ENCODE measurements around the gene CNOT11. TPM values are rescaled to one million over a fixed set of nuclear protein-coding genes. Genes with fewer than 3 reads are reported as not detected.
"Not testable (repeated sequence)": the region's sequence is repeated elsewhere in the genome, so short reads cannot be mapped to it uniquely, and the experiment has no call there.

CNOT11 gene
- total RNA-seq, 4 donors from 2014 or later = 19.7 to 31.2 (median 21.6) TPM

GRCh38 chr2:101231937-101232730, 20.6 kb upstream of the CNOT11 start:
- Histone ChIP-seq H3K27ac (no peak overlapping the region), H3K9me3 (no peaks in the 10 kb centered on the region), H3K27me3 (no peaks in the 10 kb centered on the region), H3K4me1 (no peaks in the 10 kb centered on the region), H3K36me3 (no peaks in the 10 kb centered on the region), H3K4me3 (no peak overlapping the region)
- intact Hi-C loops (cut with DNase I; ENCODE audit: low total_unique reads) = no loop called here
- TF ChIP-seq POLR2A (IDR thresholded peaks at IDR 0.05) (no peak), CTCF (IDR thresholded peaks at IDR 0.05) (no peak)
- no peak for DNase-seq

GRCh38 chr2:101232770-101233169, 19.9 kb upstream of the CNOT11 start:
- intact Hi-C loops (cut with DNase I; ENCODE audit: low total_unique reads) = no loop called here
- DNase-seq = no peak
- TF ChIP-seq POLR2A (IDR thresholded peaks at IDR 0.05) (no peak), CTCF (IDR thresholded peaks at IDR 0.05) (no peak)

GRCh38 chr2:101234169-101234938, 18.3 kb upstream of the CNOT11 start:
- DNase-seq = no peak
- Histone ChIP-seq H3K4me3 (no peak overlapping the region), H3K36me3 (no peaks in the 10 kb centered on the region), H3K4me1 (no peaks in the 10 kb centered on the region), H3K27ac (no peak overlapping the region), H3K27me3 (no peaks in the 10 kb centered on the region), H3K9me3 (no peaks in the 10 kb centered on the region)
- TF ChIP-seq CTCF (IDR thresholded peaks at IDR 0.05) = no peak
- TF ChIP-seq POLR2A (IDR thresholded peaks at IDR 0.05) = no peak
- intact Hi-C loops (cut with DNase I; ENCODE audit: low total_unique reads) = no loop called here

More at GRCh38 chr2:101232770-101233169, 19.9 kb upstream of the CNOT11 start:
- Histone ChIP-seq H3K27me3 (no peaks in the 10 kb centered on the region), H3K9me3 (no peaks in the 10 kb centered on the region), H3K27ac (no peak overlapping the region), H3K4me3 (no peak overlapping the region), H3K4me1 (no peaks in the 10 kb centered on the region), H3K36me3 (no peaks in the 10 kb centered on the region)

GRCh38 chr2:101235956-101236355, 16.7 kb upstream of the CNOT11 start:
- H3K27me3 ChIP-seq; H3K36me3 ChIP-seq; H3K27ac ChIP-seq; DNase-seq; H3K4me1 ChIP-seq; H3K9me3 ChIP-seq; H3K4me3 ChIP-seq; intact Hi-C loops (cut with DNase I; ENCODE audit: low total_unique reads): not testable (repeated sequence)

GRCh38 chr2:101237944-101238343, 14.7 kb upstream of the CNOT11 start:
- H3K4me1 ChIP-seq; H3K27ac ChIP-seq; H3K9me3 ChIP-seq; intact Hi-C loops (cut with DNase I; ENCODE audit: low total_unique reads); DNase-seq; H3K27me3 ChIP-seq; H3K36me3 ChIP-seq; H3K4me3 ChIP-seq: not testable (repeated sequence)

Measured in uterus (tissue), 4 donors.